BLaER1 (cell line): ENCODE results near the gene TMEM38A.
A peak's percentile ranks its signal among the peaks of the same experiment; 100 is the strongest.

Experiments
- H3K27ac ChIP-seq: shearing (Covaris generic); formaldehyde crosslinking; 2 replicates; pipeline ENCODE4 v1.8.1; 2022
- H3K27me3 ChIP-seq: shearing (Covaris generic); formaldehyde crosslinking; 2 replicates; pipeline ENCODE4 v1.8.1; 2022
- H3K36me3 ChIP-seq: shearing (Covaris generic); formaldehyde crosslinking; 2 replicates; pipeline ENCODE4 v1.8.1; 2022
- H3K4me1 ChIP-seq: shearing (Covaris generic); formaldehyde crosslinking; 2 replicates; pipeline ENCODE4 v1.8.1; 2022
- H3K4me2 ChIP-seq: shearing (Covaris generic); formaldehyde crosslinking; 2 replicates; pipeline ENCODE4 v1.8.1; 2022
- H3K4me3 ChIP-seq: shearing (Covaris generic); formaldehyde crosslinking; 2 replicates; pipeline ENCODE4 v1.8.1; 2022
- H3K9ac ChIP-seq: shearing (Covaris generic); formaldehyde crosslinking; 2 replicates; pipeline ENCODE4 v1.8.1; 2022
- H3K9me3 ChIP-seq: shearing (Covaris generic); formaldehyde crosslinking; 2 replicates; pipeline ENCODE4 v1.8.1; 2022
- H4K20me1 ChIP-seq: shearing (Covaris generic); formaldehyde crosslinking; 2 replicates; pipeline ENCODE4 v1.8.1; 2022
- Cebpa-rat ChIP-seq: shearing (Covaris generic); IDR thresholded peaks from 2 replicates; pipeline ENCODE4 v1.8.1; 2022

The TMEM38A gene

GRCh38 chr19:16660763-16661479 is at the start of gene TMEM38A:
Gene TMEM38A, plus strand, starts transcription at chr19:16661139. Its CDS starts 79 bp downstream, at chr19:16661218.
- Histone ChIP-seq H4K20me1 (peaks cover 37% of the 10 kb centered on the region), H3K9ac (peak within 1 kb of the TSS; percentile 85), H3K4me2 (peak within 1 kb of the TSS; percentile 97), H3K27me3 (no peaks in the 10 kb centered on the region), H3K9me3 (no peaks in the 10 kb centered on the region), H3K36me3 (peaks cover 32% of the 10 kb centered on the region), H3K4me3 (peak within 1 kb of the TSS; percentile 78), H3K4me1 (peaks cover 65% of the 10 kb centered on the region), H3K27ac (peak within 1 kb of the TSS; percentile 82)
- no peak for TF ChIP-seq Cebpa-rat

GRCh38 chr19:16612636-16613035 is 48.3 kb upstream of the TMEM38A start:
- Histone ChIP-seq H3K4me2 (peak overlapping the region; percentile 58), H3K36me3 (peaks cover 6% of the 10 kb centered on the region; the same call in 1 of the 2 replicates), H3K4me1 (peaks cover 70% of the 10 kb centered on the region), H3K27me3 (no peaks in the 10 kb centered on the region), H3K9me3 (no peaks in the 10 kb centered on the region), H3K9ac (0 out of 2 replicates have a peak overlapping the region, but pooled peaks have one; percentile 32), H3K4me3 (no peak overlapping the region), H4K20me1 (peaks cover 100% of the 10 kb centered on the region), H3K27ac (no peak overlapping the region)
- TF ChIP-seq Cebpa-rat = no peak

GRCh38 chr19:16613841-16614240 is 47.1 kb upstream of the TMEM38A start:
- TF ChIP-seq Cebpa-rat = no peak
- no peaks in the 10 kb centered on the region for H3K9me3 ChIP-seq
- H4K20me1 ChIP-seq = peaks cover 100% of the 10 kb centered on the region
- H3K27ac ChIP-seq = no peak overlapping the region
- H3K4me3 ChIP-seq = no peak overlapping the region
- H3K9ac ChIP-seq = 0 out of 2 replicates have a peak overlapping the region, but pooled peaks have one; percentile 32
- H3K4me2 ChIP-seq = peak overlapping the region; percentile 58; the same call in 1 of the 2 replicates
- H3K36me3 ChIP-seq = no peaks in the 10 kb centered on the region
- no peaks in the 10 kb centered on the region for H3K27me3 ChIP-seq
- H3K4me1 ChIP-seq = peaks cover 75% of the 10 kb centered on the region

- no peaks in the 10 kb centered on the region for H3K36me3 ChIP-seq
- H3K9ac ChIP-seq = no peak overlapping the region
- H3K27ac ChIP-seq = no peak overlapping the region
- no peaks in the 10 kb centered on the region for H3K9me3 ChIP-seq
- H3K27me3 ChIP-seq = no peaks in the 10 kb centered on the region
- no peak overlapping the region for H3K4me3 ChIP-seq
- H3K4me2 ChIP-seq = peak overlapping the region; percentile 48
- peaks cover 86% of the 10 kb centered on the region for H3K4me1 ChIP-seq
- H4K20me1 ChIP-seq = peaks cover 100% of the 10 kb centered on the region
- no peak for TF ChIP-seq Cebpa-rat
These were observed 46.0 kb upstream of the TMEM38A start for GRCh38 chr19:16614941-16615340.

- no peak overlapping the region for H3K27ac ChIP-seq
- H3K9ac ChIP-seq = no peak overlapping the region
- no peak for TF ChIP-seq Cebpa-rat
- H3K4me3 ChIP-seq = no peak overlapping the region
- H3K27me3 ChIP-seq = no peaks in the 10 kb centered on the region
- peaks cover 87% of the 10 kb centered on the region for H3K4me1 ChIP-seq
- peaks cover 7% of the 10 kb centered on the region; the same call in 1 of the 2 replicates for H3K36me3 ChIP-seq
- no peaks in the 10 kb centered on the region for H3K9me3 ChIP-seq
- peak overlapping the region; percentile 48 for H3K4me2 ChIP-seq
- H4K20me1 ChIP-seq = peaks cover 100% of the 10 kb centered on the region
These were observed 45.1 kb upstream of the TMEM38A start for GRCh38 chr19:16615808-16616207.

- no peak overlapping the region for H3K4me3 ChIP-seq
- TF ChIP-seq Cebpa-rat = no peak
- no peaks in the 10 kb centered on the region for H3K27me3 ChIP-seq
- H3K36me3 ChIP-seq = peaks cover 22% of the 10 kb centered on the region
- H3K4me2 ChIP-seq = peak overlapping the region; percentile 59
- H3K27ac ChIP-seq = peak overlapping the region; percentile 24; the same call in 1 of the 2 replicates
- peaks cover 100% of the 10 kb centered on the region for H4K20me1 ChIP-seq
- no peaks in the 10 kb centered on the region for H3K9me3 ChIP-seq
- H3K9ac ChIP-seq = no peak overlapping the region; the same call in 1 of the 2 replicates
- H3K4me1 ChIP-seq = peaks cover 72% of the 10 kb centered on the region
These were observed 42.7 kb upstream of the TMEM38A start for GRCh38 chr19:16618248-16618647.

- H3K4me3 ChIP-seq = no peak overlapping the region
- H3K4me1 ChIP-seq = peaks cover 61% of the 10 kb centered on the region
- no peaks in the 10 kb centered on the region for H3K9me3 ChIP-seq
- no peak overlapping the region for H3K27ac ChIP-seq
- H3K9ac ChIP-seq = peak overlapping the region; percentile 43; the same call in 1 of the 2 replicates
- H3K27me3 ChIP-seq = no peaks in the 10 kb centered on the region
- H4K20me1 ChIP-seq = peaks cover 100% of the 10 kb centered on the region
- no peak for TF ChIP-seq Cebpa-rat
- H3K36me3 ChIP-seq = peaks cover 34% of the 10 kb centered on the region
- H3K4me2 ChIP-seq = peak overlapping the region; percentile 59
These were observed 41.5 kb upstream of the TMEM38A start for GRCh38 chr19:16619457-16619856.

- H3K9me3 ChIP-seq = no peaks in the 10 kb centered on the region
- no peak overlapping the region for H3K9ac ChIP-seq
- no peak overlapping the region for H3K27ac ChIP-seq
- peaks cover 56% of the 10 kb centered on the region for H3K4me1 ChIP-seq
- H3K4me2 ChIP-seq = peak overlapping the region; percentile 59
- peaks cover 100% of the 10 kb centered on the region for H4K20me1 ChIP-seq
- H3K36me3 ChIP-seq = peaks cover 39% of the 10 kb centered on the region
- no peaks in the 10 kb centered on the region for H3K27me3 ChIP-seq
- H3K4me3 ChIP-seq = no peak overlapping the region
- no peak for TF ChIP-seq Cebpa-rat
These were observed 40.9 kb upstream of the TMEM38A start for GRCh38 chr19:16620018-16620417.

- Histone ChIP-seq H3K36me3 (peaks cover 45% of the 10 kb centered on the region), H3K4me2 (no peak overlapping the region), H3K4me3 (no peak overlapping the region), H3K27me3 (no peaks in the 10 kb centered on the region), H3K9me3 (no peaks in the 10 kb centered on the region), H3K27ac (no peak overlapping the region), H3K9ac (no peak overlapping the region), H4K20me1 (peaks cover 100% of the 10 kb centered on the region), H3K4me1 (peaks cover 52% of the 10 kb centered on the region)
- TF ChIP-seq Cebpa-rat = no peak
These were observed 40.4 kb upstream of the TMEM38A start for GRCh38 chr19:16620584-16620983.

GRCh38 chr19:16621165-16621800 is 39.7 kb upstream of the TMEM38A start:
- Histone ChIP-seq H3K4me3 (no peak overlapping the region), H3K9me3 (no peaks in the 10 kb centered on the region), H3K27me3 (no peaks in the 10 kb centered on the region), H3K9ac (peak overlapping the region; percentile 5; the same call in 1 of the 2 replicates), H3K36me3 (peaks cover 49% of the 10 kb centered on the region), H3K27ac (no peak overlapping the region), H3K4me1 (peaks cover 52% of the 10 kb centered on the region), H4K20me1 (peaks cover 100% of the 10 kb centered on the region), H3K4me2 (no peak overlapping the region)
- no peak for TF ChIP-seq Cebpa-rat
